ENCODE data around the gene CRBN. TPM values are rescaled to one million over a fixed set of nuclear protein-coding genes. Genes with fewer than 3 reads are reported as not detected.

Gene CRBN
- total RNA-seq, 1 donor from 2014 or later = 43.6 TPM

GRCh38 chr3:3137526-3137925, 42.0 kb downstream of the CRBN start:
- Mint-ChIP-seq H3K9me3 (no peaks in the 10 kb centered on the region), H3K27ac (no peak overlapping the region), H3K36me3 (peaks cover 31% of the 10 kb centered on the region), H3K27me3 (no peaks in the 10 kb centered on the region), H3K4me3 (no peak overlapping the region), H3K4me1 (ENCODE audit: unreplicated experiment) (peaks cover under 1% of the 10 kb centered on the region)
- no peak for TF ChIP-seq CTCF (conservative IDR thresholded peaks at IDR 0.05)
- DNase-seq (ENCODE audit: extremely low spot score, unreplicated experiment) = no peak

GRCh38 chr3:3134750-3135448, 44.6 kb downstream of the CRBN start:
- H3K4me1 Mint-ChIP-seq (ENCODE audit: unreplicated experiment) = no peaks in the 10 kb centered on the region
- peaks cover 29% of the 10 kb centered on the region for H3K36me3 Mint-ChIP-seq
- no peaks in the 10 kb centered on the region for H3K27me3 Mint-ChIP-seq
- TF ChIP-seq CTCF (conservative IDR thresholded peaks at IDR 0.05) = no peak
- no peak overlapping the region for H3K27ac Mint-ChIP-seq
- H3K4me3 Mint-ChIP-seq = no peak overlapping the region
- no peak for DNase-seq (ENCODE audit: extremely low spot score, unreplicated experiment)
- no peaks in the 10 kb centered on the region for H3K9me3 Mint-ChIP-seq

- Mint-ChIP-seq H3K4me1 (ENCODE audit: unreplicated experiment) (no peaks in the 10 kb centered on the region), H3K9me3 (no peaks in the 10 kb centered on the region), H3K36me3 (peaks cover 21% of the 10 kb centered on the region), H3K27ac (no peak overlapping the region), H3K27me3 (no peaks in the 10 kb centered on the region), H3K4me3 (no peak overlapping the region)
- DNase-seq (ENCODE audit: extremely low spot score, unreplicated experiment) = no peak
- no peak for TF ChIP-seq CTCF (conservative IDR thresholded peaks at IDR 0.05)
Observed at GRCh38 chr3:3133500-3133899, 46.0 kb downstream of the CRBN start.

- H3K9me3 Mint-ChIP-seq = no peaks in the 10 kb centered on the region
- no peak overlapping the region for H3K27ac Mint-ChIP-seq
- no peak overlapping the region for H3K4me3 Mint-ChIP-seq
- H3K27me3 Mint-ChIP-seq = no peaks in the 10 kb centered on the region
- TF ChIP-seq CTCF (conservative IDR thresholded peaks at IDR 0.05) = no peak
- peaks cover 17% of the 10 kb centered on the region for H3K36me3 Mint-ChIP-seq
- no peak for DNase-seq (ENCODE audit: extremely low spot score, unreplicated experiment)
- H3K4me1 Mint-ChIP-seq (ENCODE audit: unreplicated experiment) = peaks cover 16% of the 10 kb centered on the region
Observed at GRCh38 chr3:3129579-3129978, 49.9 kb downstream of the CRBN start.

- DNase-seq (ENCODE audit: extremely low spot score, unreplicated experiment) = no peak
Observed at GRCh38 chr3:3127432-3128010, 52.0 kb downstream of the CRBN start.

More at GRCh38 chr3:3127432-3128010, 52.0 kb downstream of the CRBN start:
- peak overlapping the region; percentile 98 for H3K4me3 Mint-ChIP-seq
- no peaks in the 10 kb centered on the region for H3K9me3 Mint-ChIP-seq
- peaks cover 16% of the 10 kb centered on the region for H3K4me1 Mint-ChIP-seq (ENCODE audit: unreplicated experiment)
- peak overlapping the region; percentile 93 for H3K27ac Mint-ChIP-seq
- H3K36me3 Mint-ChIP-seq = peaks cover 8% of the 10 kb centered on the region
- no peaks in the 10 kb centered on the region for H3K27me3 Mint-ChIP-seq
- TF ChIP-seq CTCF (conservative IDR thresholded peaks at IDR 0.05) = no peak

Measured in type B pancreatic cell (in vitro differentiated cells).